ENCODE results near the gene PFN1.

GRCh38 chr17:4908301-4908700 lies 40.0 kb downstream of the PFN1 start:
- TF ChIP-seq CTCF (conservative IDR thresholded peaks at IDR 0.05; ENCODE audit: low read depth, low read length) = no peak
- TF ChIP-seq EZH2 (IDR thresholded peaks at IDR 0.05; ENCODE audit: borderline replicate concordance, low read depth, low read length, poor library complexity, severe bottlenecking) = no peak

Measured in A673 (cell line).